Hepatocyte (in vitro differentiated cells): Measurements from ENCODE around the gene NGEF. TPM values are rescaled to one million over a fixed set of nuclear protein-coding genes. Genes with fewer than 3 reads are reported as not detected.

Experiments used
- DNase-seq: peaks from one replicate; pipeline ENCODE4 v3.0.0-alpha.2; 2016; ENCODE audit warnings: low spot score
- H2AFZ ChIP-seq: fragments of 200-600 bp; sonication (generic); 2 replicates; pipeline ENCODE4 v1.6.0; 2016; ENCODE audit warnings: antibody characterized with exemption, mild to moderate bottlenecking
- H3K27ac ChIP-seq: fragments of 200-600 bp; sonication (generic); 2 replicates; pipeline ENCODE4 v1.5.1; 2016; ENCODE audit warnings: mild to moderate bottlenecking
- H3K27me3 ChIP-seq: fragments of 200-600 bp; sonication (generic); 2 replicates; pipeline ENCODE4 v1.6.1; 2016
- H3K36me3 ChIP-seq: fragments of 200-600 bp; sonication (generic); replicated peaks from 2 replicates; pipeline ENCODE4 v1.5.1; 2016; ENCODE audit warnings: low read depth; ENCODE audit not compliant: insufficient read depth
- H3K4me1 ChIP-seq: fragments of 200-600 bp; sonication (generic); 2 replicates; pipeline ENCODE4 v1.5.1; 2016; ENCODE audit warnings: mild to moderate bottlenecking, moderate library complexity; ENCODE audit not compliant: insufficient read depth
- H3K4me2 ChIP-seq: fragments of 200-600 bp; sonication (generic); 2 replicates; pipeline ENCODE4 v1.6.0; 2016
- H3K4me3 ChIP-seq: fragments of 200-600 bp; sonication (generic); 2 replicates; pipeline ENCODE4 v1.5.1; 2016; ENCODE audit warnings: mild to moderate bottlenecking
- H3K79me2 ChIP-seq: fragments of 200-600 bp; sonication (generic); 2 replicates; pipeline ENCODE4 v1.6.0; 2017; ENCODE audit warnings: mild to moderate bottlenecking
- H3K9me2 ChIP-seq: fragments of 200-600 bp; sonication (generic); replicated peaks from 2 replicates; pipeline ENCODE4 v1.6.0; 2017; ENCODE audit warnings: mild to moderate bottlenecking; ENCODE audit not compliant: insufficient read depth
- H3K9me3 ChIP-seq: fragments of 200-600 bp; sonication (generic); 2 replicates; pipeline ENCODE4 v1.5.1; 2016; ENCODE audit warnings: low read depth, mild to moderate bottlenecking
- H4K20me1 ChIP-seq: fragments of 200-600 bp; sonication (generic); 2 replicates; pipeline ENCODE4 v1.6.0; 2016; ENCODE audit warnings: mild to moderate bottlenecking; ENCODE audit not compliant: insufficient read depth, poor library complexity, severe bottlenecking
- EZH2 ChIP-seq: fragments of 200-600 bp; sonication (generic); IDR thresholded peaks from 2 replicates; pipeline ENCODE4 v1.6.1; 2016; ENCODE audit warnings: antibody characterized with exemption, mild to moderate bottlenecking, borderline replicate concordance
- EZH2phosphoT487 ChIP-seq: fragments of 200-600 bp; sonication (generic); IDR thresholded peaks from one replicate; pipeline ENCODE4 v1.6.1; 2018; ENCODE audit warnings: antibody characterized with exemption, mild to moderate bottlenecking, low read depth, moderate library complexity; ENCODE audit not compliant: unreplicated experiment, severe bottlenecking
- WGBS: methylation state at CpG from one replicate; pipeline ENCODE4 v1.1.6; 2016; ENCODE audit warnings: low lambda C conversion rate; ENCODE audit errors: missing lambda C conversion rate; 5-methylcytosine and 5-hydroxymethylcytosine counted together
- polyA plus RNA-seq: library from polyadenylated mRNA; unstranded; fragments of >200 nt; fragmentation: Nextera tagmentation; extraction: Ambion mirVana; gene quantifications from 2 replicates; pipeline ENCODE4 v1.2.1, GENCODE V29; 2016
- total RNA-seq: library from RNA; depleted of rRNA; stranded (reverse); fragments of >200 nt; gene quantifications from 2 replicates; pipeline ENCODE4 v1.2.3, GENCODE V29; 2014
- TF ChIP-seq, protein P1 (sequence below): fragments of 200-600 bp; sonication (generic); IDR thresholded peaks from 2 replicates; pipeline ENCODE4 v1.5.1; 2016; ENCODE audit warnings: antibody characterized with exemption, mild to moderate bottlenecking; ENCODE audit not compliant: poor library complexity

The NGEF gene
- total and polyA plus RNA-seq, 2 experiments from 2014 or later = 2.2 to 3.2 TPM

DNA sequence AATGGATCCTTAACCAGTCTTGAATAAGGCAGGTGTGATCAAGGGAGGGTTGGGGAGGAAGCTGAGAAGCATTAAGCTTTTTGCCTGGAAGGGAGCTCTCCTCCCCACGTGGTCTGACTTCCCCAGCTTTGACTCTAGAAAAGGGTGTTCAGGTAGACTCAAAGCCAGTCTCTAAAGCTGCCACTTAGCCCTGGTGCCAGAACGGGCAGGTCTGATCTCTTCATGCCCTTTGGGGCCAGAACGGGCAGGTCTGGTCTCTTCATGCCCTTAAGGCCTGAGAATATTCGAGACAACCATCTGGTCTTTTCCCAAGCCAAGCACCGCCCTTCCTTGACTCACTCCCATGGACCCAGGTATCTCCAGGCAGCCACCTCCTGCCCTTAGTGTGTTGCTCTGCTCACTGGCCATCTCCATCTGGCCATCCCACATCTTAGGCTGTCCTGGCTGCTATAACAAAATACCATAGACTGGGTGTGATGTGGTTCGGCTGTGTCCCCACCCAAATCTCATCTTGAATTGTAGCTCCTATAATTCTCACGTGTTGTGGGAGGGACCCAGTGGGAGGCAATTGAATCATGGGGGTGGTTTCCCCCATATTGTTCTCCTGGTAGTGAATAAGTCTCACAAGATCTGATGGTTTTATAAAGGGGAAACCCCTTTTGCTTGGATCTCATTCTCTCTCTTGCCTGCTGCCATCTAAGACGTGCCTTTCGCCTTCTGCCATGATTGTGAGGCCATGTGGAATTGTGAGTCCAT, 83.6 kb downstream of the NGEF start:
- TF ChIP-seq, protein P1, sequence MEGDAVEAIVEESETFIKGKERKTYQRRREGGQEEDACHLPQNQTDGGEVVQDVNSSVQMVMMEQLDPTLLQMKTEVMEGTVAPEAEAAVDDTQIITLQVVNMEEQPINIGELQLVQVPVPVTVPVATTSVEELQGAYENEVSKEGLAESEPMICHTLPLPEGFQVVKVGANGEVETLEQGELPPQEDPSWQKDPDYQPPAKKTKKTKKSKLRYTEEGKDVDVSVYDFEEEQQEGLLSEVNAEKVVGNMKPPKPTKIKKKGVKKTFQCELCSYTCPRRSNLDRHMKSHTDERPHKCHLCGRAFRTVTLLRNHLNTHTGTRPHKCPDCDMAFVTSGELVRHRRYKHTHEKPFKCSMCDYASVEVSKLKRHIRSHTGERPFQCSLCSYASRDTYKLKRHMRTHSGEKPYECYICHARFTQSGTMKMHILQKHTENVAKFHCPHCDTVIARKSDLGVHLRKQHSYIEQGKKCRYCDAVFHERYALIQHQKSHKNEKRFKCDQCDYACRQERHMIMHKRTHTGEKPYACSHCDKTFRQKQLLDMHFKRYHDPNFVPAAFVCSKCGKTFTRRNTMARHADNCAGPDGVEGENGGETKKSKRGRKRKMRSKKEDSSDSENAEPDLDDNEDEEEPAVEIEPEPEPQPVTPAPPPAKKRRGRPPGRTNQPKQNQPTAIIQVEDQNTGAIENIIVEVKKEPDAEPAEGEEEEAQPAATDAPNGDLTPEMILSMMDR = no peak
- no peak for TF ChIP-seq EZH2
- no peak for TF ChIP-seq EZH2phosphoT487
- Histone ChIP-seq H4K20me1 (no peaks in the 10 kb centered on the region), H3K4me1 (peaks cover 11% of the 10 kb centered on the region), H3K4me3 (no peak overlapping the region), H3K9me3 (no peaks in the 10 kb centered on the region), H3K27ac (no peak overlapping the region), H2AFZ (no peak overlapping the region), H3K79me2 (no peaks in the 10 kb centered on the region), H3K36me3 (no peaks in the 10 kb centered on the region), H3K4me2 (peak overlapping the region; percentile 82), H3K27me3 (peaks cover 62% of the 10 kb centered on the region), H3K9me2 (no peaks in the 10 kb centered on the region)
- DNase-seq = no peak
- WGBS = 72% methylated on average over 9 of the region's 9 CpGs

DNA sequence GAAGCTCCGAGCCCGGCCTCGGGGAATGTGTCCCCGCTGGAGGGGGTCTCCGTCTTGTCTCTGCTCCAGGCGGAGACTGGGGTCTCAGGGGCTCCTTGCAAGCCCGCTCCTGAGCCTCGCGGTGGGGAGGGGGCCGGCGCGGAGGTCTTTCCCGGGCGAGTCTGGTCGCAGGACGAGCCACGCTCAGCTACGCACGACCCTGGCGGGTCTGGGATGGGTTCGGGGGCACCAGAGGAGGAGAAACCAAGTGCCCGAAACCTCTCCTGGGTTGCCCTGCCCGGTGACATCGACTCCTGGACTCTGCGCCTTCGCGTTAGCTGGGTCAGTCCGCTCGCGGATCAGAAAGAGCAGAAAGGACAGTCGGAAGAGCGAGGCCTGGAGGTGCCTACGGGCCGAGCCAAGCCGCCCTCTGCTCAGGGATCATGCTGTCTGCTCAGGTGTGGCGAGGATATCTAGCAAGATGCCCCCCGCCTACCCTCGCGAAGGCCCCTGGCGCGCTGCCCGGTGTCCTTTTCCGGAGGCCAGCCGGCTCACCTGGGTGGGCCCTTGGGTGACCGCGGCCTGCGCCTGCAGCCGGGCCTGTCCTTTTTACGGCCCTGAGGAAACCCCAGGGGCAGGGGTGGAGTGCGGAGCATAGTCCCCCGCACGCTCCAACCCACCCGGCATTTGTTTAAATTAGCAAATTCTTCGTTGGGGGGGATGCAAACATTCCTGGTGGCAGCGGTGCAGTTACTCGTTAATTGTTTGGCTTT, 84.3 kb downstream of the NGEF start:
- WGBS = 16% methylated on average over 56 of the region's 56 CpGs
- H2AFZ ChIP-seq = no peak overlapping the region
- no peak for DNase-seq
- no peaks in the 10 kb centered on the region for H3K36me3 ChIP-seq
- peaks cover 65% of the 10 kb centered on the region for H3K27me3 ChIP-seq
- H3K4me3 ChIP-seq = no peak overlapping the region
- H3K4me1 ChIP-seq = peaks cover 11% of the 10 kb centered on the region
- no peaks in the 10 kb centered on the region for H3K9me2 ChIP-seq
- H3K27ac ChIP-seq = no peak overlapping the region
- TF ChIP-seq EZH2phosphoT487 (no peak), EZH2 (peak; percentile 60)
- TF ChIP-seq, protein P1 = no peak
- no peaks in the 10 kb centered on the region for H3K79me2 ChIP-seq
- peak overlapping the region; percentile 82 for H3K4me2 ChIP-seq
- no peaks in the 10 kb centered on the region for H3K9me3 ChIP-seq
- no peaks in the 10 kb centered on the region for H4K20me1 ChIP-seq

DNA sequence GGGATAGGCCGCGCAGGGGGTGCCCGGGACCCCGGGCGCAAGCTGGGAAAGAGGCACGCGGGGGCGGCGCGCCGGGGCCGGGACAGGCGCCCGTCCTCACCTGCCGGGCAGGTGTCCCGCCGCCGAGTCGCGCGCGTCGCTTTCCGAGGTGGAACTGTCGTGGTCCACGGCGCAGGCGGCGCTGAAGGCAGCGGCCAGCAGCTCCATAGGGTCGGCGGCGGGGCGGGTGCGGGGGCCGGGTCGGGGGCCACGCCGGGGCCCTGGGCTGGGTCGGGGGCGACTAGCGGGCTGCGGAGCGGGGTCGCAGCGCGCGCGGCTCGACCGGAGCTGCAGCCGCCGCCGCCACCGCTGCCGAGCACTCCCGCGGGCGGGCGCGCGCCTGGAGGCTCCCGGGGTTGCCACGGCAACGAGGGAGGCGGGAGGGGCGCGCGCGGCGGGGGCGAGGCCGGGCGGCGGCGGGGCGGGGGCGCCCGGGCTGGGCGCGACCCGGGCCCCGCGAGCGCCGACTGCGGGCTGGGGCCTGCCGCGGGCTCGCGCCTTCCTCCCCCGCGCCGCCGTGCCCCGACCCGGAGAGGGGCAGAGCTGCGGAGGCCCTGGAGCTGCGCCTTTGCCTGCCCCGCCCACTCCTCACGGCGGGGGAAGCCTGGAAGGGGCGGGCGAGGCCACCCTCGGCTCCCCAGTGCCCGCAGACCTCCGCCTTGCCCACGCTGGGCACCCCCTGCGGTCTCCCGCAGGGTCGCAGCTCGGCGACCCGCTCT, 85.1 kb downstream of the NGEF start:
- Histone ChIP-seq H2AFZ (no peak overlapping the region), H3K27me3 (peaks cover 65% of the 10 kb centered on the region), H3K9me3 (no peaks in the 10 kb centered on the region), H3K79me2 (no peaks in the 10 kb centered on the region), H3K27ac (no peak overlapping the region), H4K20me1 (no peaks in the 10 kb centered on the region), H3K4me1 (peaks cover 11% of the 10 kb centered on the region), H3K4me3 (no peak overlapping the region), H3K36me3 (no peaks in the 10 kb centered on the region), H3K4me2 (peak overlapping the region; percentile 91), H3K9me2 (no peaks in the 10 kb centered on the region)
- DNase-seq = peak; percentile 54
- TF ChIP-seq EZH2phosphoT487 (no peak), EZH2 (no peak)
- TF ChIP-seq, protein P1 = no peak
- WGBS = under 1% methylated on average over 19 of the region's 114 CpGs
